ENCODE data around the gene TGFBR2.

Gene TGFBR2

GRCh38 chr3:30610702-30611368 lies 4.4 kb downstream of the TGFBR2 start:
- TF ChIP-seq EZH2phosphoT487 (IDR thresholded peaks at IDR 0.05; ENCODE audit: low read depth): no peak
- no peak for TF ChIP-seq CTCF (IDR thresholded peaks at IDR 0.05; ENCODE audit: low read depth, low read length)
- no peaks in the 10 kb centered on the region for H3K9me3 ChIP-seq (ENCODE audit: insufficient read depth, low read length)
- H3K4me2 ChIP-seq (ENCODE audit: low read length): peak overlapping the region; percentile 41
- H3K36me3 ChIP-seq (replicated peaks; ENCODE audit: low read depth, low read length): no peaks in the 10 kb centered on the region
- no peak overlapping the region for H3K9ac ChIP-seq (ENCODE audit: low read length)
- H2AFZ ChIP-seq (ENCODE audit: low read depth, low read length): no peak overlapping the region
- peaks cover 47% of the 10 kb centered on the region for H3K4me1 ChIP-seq (ENCODE audit: low read length)
- no peaks in the 10 kb centered on the region for H3K27me3 ChIP-seq (ENCODE audit: low read depth, low read length)
- H3K79me2 ChIP-seq (ENCODE audit: low read length): peaks cover 82% of the 10 kb centered on the region
- no peak overlapping the region for H3K27ac ChIP-seq (ENCODE audit: low read length)
- H3K4me3 ChIP-seq (ENCODE audit: low read length): no peak overlapping the region
- peaks cover 9% of the 10 kb centered on the region; the same call in 1 of the 2 replicates for H4K20me1 ChIP-seq (ENCODE audit: insufficient read depth, low read length)

DNA sequence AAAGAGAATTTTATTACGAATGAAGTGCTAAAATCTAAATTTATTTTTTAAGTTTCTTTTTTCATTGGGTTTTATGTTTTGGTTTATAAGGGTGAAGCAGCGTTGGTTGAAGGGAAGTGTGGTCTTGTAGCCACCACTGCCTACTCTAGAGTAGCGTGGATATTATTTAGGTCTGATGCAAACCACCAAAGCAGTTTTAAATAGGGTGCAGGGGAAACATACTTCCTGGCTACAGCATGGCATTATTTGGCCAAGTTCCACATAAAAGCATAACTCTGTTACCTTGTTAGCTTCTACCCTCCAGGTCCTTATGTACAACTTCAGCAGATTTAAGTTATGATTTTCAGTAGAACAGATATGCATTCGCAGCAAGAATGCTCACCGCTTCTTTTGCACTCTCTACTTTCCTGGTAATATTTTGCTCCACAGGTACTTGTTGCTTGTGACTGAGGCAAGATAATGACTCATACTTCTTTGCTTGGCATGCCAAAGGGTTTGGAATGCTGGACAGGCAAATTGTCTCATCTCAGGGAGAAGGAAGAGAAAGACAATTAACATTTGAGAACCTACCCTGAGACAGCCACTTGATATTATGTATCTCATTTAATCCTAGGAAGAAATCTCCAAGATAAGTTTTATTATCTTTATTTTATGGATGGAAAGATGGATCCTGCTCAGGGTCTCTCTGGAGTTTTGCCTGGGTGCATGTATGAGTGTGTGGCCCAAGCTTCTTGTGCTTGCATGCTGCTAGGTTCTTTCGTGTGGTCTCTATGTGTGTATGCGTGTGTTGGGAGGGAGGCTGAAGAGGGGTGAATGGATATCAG lies 5.4 kb downstream of the TGFBR2 start:
- no peak overlapping the region for H3K4me2 ChIP-seq (ENCODE audit: low read length)
- no peak overlapping the region for H2AFZ ChIP-seq (ENCODE audit: low read depth, low read length)
- H3K4me1 ChIP-seq (ENCODE audit: low read length): peaks cover 43% of the 10 kb centered on the region
- peaks cover 9% of the 10 kb centered on the region; the same call in 1 of the 2 replicates for H4K20me1 ChIP-seq (ENCODE audit: insufficient read depth, low read length)
- no peak for TF ChIP-seq EZH2phosphoT487 (IDR thresholded peaks at IDR 0.05; ENCODE audit: low read depth)
- no peak for TF ChIP-seq CTCF (IDR thresholded peaks at IDR 0.05; ENCODE audit: low read depth, low read length)
- H3K9ac ChIP-seq (ENCODE audit: low read length): no peak overlapping the region
- no peak overlapping the region for H3K4me3 ChIP-seq (ENCODE audit: low read length)
- no peak overlapping the region for H3K27ac ChIP-seq (ENCODE audit: low read length)
- no peaks in the 10 kb centered on the region for H3K9me3 ChIP-seq (ENCODE audit: insufficient read depth, low read length)
- H3K79me2 ChIP-seq (ENCODE audit: low read length): peaks cover 89% of the 10 kb centered on the region
- no peaks in the 10 kb centered on the region for H3K27me3 ChIP-seq (ENCODE audit: low read depth, low read length)
- no peaks in the 10 kb centered on the region for H3K36me3 ChIP-seq (replicated peaks; ENCODE audit: low read depth, low read length)

- Histone ChIP-seq H4K20me1 (ENCODE audit: insufficient read depth, low read length) (peaks cover 9% of the 10 kb centered on the region; the same call in 1 of the 2 replicates), H3K9ac (ENCODE audit: low read length) (no peak overlapping the region), H3K27ac (ENCODE audit: low read length) (no peak overlapping the region), H3K36me3 (replicated peaks; ENCODE audit: low read depth, low read length) (peaks cover under 1% of the 10 kb centered on the region), H3K4me2 (ENCODE audit: low read length) (no peak overlapping the region), H3K79me2 (ENCODE audit: low read length) (peaks cover 91% of the 10 kb centered on the region), H3K4me3 (ENCODE audit: low read length) (no peak overlapping the region), H3K4me1 (ENCODE audit: low read length) (peaks cover 43% of the 10 kb centered on the region), H3K9me3 (ENCODE audit: insufficient read depth, low read length) (no peaks in the 10 kb centered on the region), H2AFZ (ENCODE audit: low read depth, low read length) (no peak overlapping the region), H3K27me3 (ENCODE audit: low read depth, low read length) (no peaks in the 10 kb centered on the region)
- TF ChIP-seq CTCF (IDR thresholded peaks at IDR 0.05; ENCODE audit: low read depth, low read length) (no peak), EZH2phosphoT487 (IDR thresholded peaks at IDR 0.05; ENCODE audit: low read depth) (no peak)
Observed at GRCh38 chr3:30612437-30613132, 6.2 kb downstream of the TGFBR2 start.
